Measurements from ENCODE around the gene FBXL19.

FBXL19 gene

GRCh38 chr16:30895627-30896260, 27.6 kb upstream of the FBXL19 start:
- no peaks in the 10 kb centered on the region; the same call in 1 of the 2 replicates for H3K4me1 ChIP-seq (ENCODE audit: control insufficient read depth, insufficient read depth, low read length)
- no peaks in the 10 kb centered on the region for H3K9me3 ChIP-seq (ENCODE audit: control insufficient read depth, insufficient read depth, low read depth, low read length)
- peak; percentile 94 for TF ChIP-seq ZSCAN4 (tag by site-specific recombination; IDR thresholded peaks at IDR 0.05)
- peak; percentile 59 for TF ChIP-seq ZFHX2 (tag by site-specific recombination; conservative IDR thresholded peaks at IDR 0.05)
- TF ChIP-seq ZNF423 (tag by site-specific recombination; IDR thresholded peaks at IDR 0.05): no peak
- peak; percentile 57; the same call in 1 of the 2 replicates for TF ChIP-seq ZNF18 (tag by site-specific recombination; IDR thresholded peaks at IDR 0.05)
- TF ChIP-seq KLF1 (tag by site-specific recombination; IDR thresholded peaks at IDR 0.05): peak; percentile 7; the same call in 1 of the 2 replicates
- 0 out of 2 replicates have a peak, but pooled peaks have one; percentile 20 for TF ChIP-seq ZNF2 (tag by site-specific recombination; IDR thresholded peaks at IDR 0.05)
- no peak for TF ChIP-seq SALL2 (tag by site-specific recombination; IDR thresholded peaks at IDR 0.05; ENCODE audit: borderline replicate concordance)
- ChIA-PET POLR2A (no interaction called here), CTCF (interaction anchor here (0.7 to 1.8 kb wide), 5 partner anchors 32 to 388 kb away, joined by 3 to 6 read pairs (median 4); no protein-coding TSS in a partner anchor)
- no peak overlapping the region for H3K27ac ChIP-seq (ENCODE audit: extremely low read depth, low read depth, low read length)
- no peak overlapping the region for H3K4me3 ChIP-seq (ENCODE audit: low read depth, low read length)
- H3K36me3 ChIP-seq (ENCODE audit: control insufficient read depth in 2 of 2, insufficient read depth in 1 of 2, low read length in 2 of 2): peaks cover 10 to 13% of the 10 kb centered on the region in 2 experiments; a peak in 2 of 3 replicates

- Histone ChIP-seq H3K4me3 (ENCODE audit: low read depth, low read length) (peak within 1 kb of the TSS; percentile 32), H3K27ac (ENCODE audit: extremely low read depth, low read depth, low read length) (peak within 1 kb of the TSS; percentile 53), H3K4me1 (ENCODE audit: control insufficient read depth, insufficient read depth, low read length) (no peaks in the 10 kb centered on the region; the same call in 1 of the 2 replicates), H3K36me3 (ENCODE audit: control insufficient read depth in 2 of 2, insufficient read depth in 1 of 2, low read length in 2 of 2) (peaks cover 6 to 10% of the 10 kb centered on the region in 2 experiments; a peak in 2 of 3 replicates), H3K9me3 (ENCODE audit: control insufficient read depth, insufficient read depth, low read depth, low read length) (no peaks in the 10 kb centered on the region)
- CTCF ChIA-PET: interaction anchor here (0.6 to 1.8 kb wide), 4 partner anchors 30 to 82 kb away, joined by 3 to 4 read pairs (median 4); no protein-coding TSS in a partner anchor
- POLR2A ChIA-PET: interaction anchor here (1.0 kb wide), 1 partner anchor 148 kb away, joined by 4 read pairs; the partner anchor contains the start of gene PHKG2
- TF ChIP-seq GLIS2 (tag by site-specific recombination; IDR thresholded peaks at IDR 0.05): peak; percentile 83
- TF ChIP-seq ATF2 (tag by site-specific recombination; IDR thresholded peaks at IDR 0.05; ENCODE audit: low read depth): no peak
- TF ChIP-seq ZBTB20 (tag by site-specific recombination; IDR thresholded peaks at IDR 0.05): peak; percentile 65; the same call in 1 of the 2 replicates
- no peak for TF ChIP-seq ZNF266 (tag by site-specific recombination; IDR thresholded peaks at IDR 0.05; ENCODE audit: low read depth)
- TF ChIP-seq ZNF366 (tag by site-specific recombination; conservative IDR thresholded peaks at IDR 0.05): 0 out of 2 replicates have a peak, but pooled peaks have one; percentile 10
- peak; percentile 67 for TF ChIP-seq ZNF335 (tag by site-specific recombination; conservative IDR thresholded peaks at IDR 0.05)
- TF ChIP-seq RBAK (tag by site-specific recombination; IDR thresholded peaks at IDR 0.05): no peak
- TF ChIP-seq ZNF585B (tag by site-specific recombination; IDR thresholded peaks at IDR 0.05): no peak
- no peak for TF ChIP-seq ZNF239 (tag by site-specific recombination; IDR thresholded peaks at IDR 0.05)
- no peak for TF ChIP-seq ZNF24 (tag by site-specific recombination; IDR thresholded peaks at IDR 0.05)
- peak; percentile 98 for TF ChIP-seq PATZ1 (tag by site-specific recombination; IDR thresholded peaks at IDR 0.05)
- TF ChIP-seq, protein P1, sequence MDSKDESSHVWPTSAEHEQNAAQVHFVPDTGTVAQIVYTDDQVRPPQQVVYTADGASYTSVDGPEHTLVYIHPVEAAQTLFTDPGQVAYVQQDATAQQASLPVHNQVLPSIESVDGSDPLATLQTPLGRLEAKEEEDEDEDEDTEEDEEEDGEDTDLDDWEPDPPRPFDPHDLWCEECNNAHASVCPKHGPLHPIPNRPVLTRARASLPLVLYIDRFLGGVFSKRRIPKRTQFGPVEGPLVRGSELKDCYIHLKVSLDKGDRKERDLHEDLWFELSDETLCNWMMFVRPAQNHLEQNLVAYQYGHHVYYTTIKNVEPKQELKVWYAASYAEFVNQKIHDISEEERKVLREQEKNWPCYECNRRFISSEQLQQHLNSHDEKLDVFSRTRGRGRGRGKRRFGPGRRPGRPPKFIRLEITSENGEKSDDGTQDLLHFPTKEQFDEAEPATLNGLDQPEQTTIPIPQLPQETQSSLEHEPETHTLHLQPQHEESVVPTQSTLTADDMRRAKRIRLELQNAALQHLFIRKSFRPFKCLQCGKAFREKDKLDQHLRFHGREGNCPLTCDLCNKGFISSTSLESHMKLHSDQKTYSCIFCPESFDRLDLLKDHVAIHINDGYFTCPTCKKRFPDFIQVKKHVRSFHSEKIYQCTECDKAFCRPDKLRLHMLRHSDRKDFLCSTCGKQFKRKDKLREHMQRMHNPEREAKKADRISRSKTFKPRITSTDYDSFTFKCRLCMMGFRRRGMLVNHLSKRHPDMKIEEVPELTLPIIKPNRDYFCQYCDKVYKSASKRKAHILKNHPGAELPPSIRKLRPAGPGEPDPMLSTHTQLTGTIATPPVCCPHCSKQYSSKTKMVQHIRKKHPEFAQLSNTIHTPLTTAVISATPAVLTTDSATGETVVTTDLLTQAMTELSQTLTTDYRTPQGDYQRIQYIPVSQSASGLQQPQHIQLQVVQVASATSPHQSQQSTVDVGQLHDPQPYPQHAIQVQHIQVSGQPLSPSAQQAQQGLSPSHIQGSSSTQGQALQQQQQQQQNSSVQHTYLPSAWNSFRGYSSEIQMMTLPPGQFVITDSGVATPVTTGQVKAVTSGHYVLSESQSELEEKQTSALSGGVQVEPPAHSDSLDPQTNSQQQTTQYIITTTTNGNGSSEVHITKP (tag by site-specific recombination; IDR thresholded peaks at IDR 0.05): no peak; the same call in 1 of the 2 replicates
- TF ChIP-seq ZNF292 (tag by site-specific recombination; IDR thresholded peaks at IDR 0.05; ENCODE audit: borderline replicate concordance, low read depth): no peak
- TF ChIP-seq EGR2 (tag by site-specific recombination; IDR thresholded peaks at IDR 0.05; ENCODE audit: low read depth): no peak
These were observed 27.0 kb upstream of the FBXL19 start, which contains the start of gene CTF1 for GRCh38 chr16:30896261-30896888. Gene CTF1 (plus strand): TSS chr16:30896614. CDS start chr16:30896644, 30 bp downstream.
